Eye (tissue), 1 donor: ENCODE measurements around the gene UBE4B.
"Not testable (repeated sequence)": the region's sequence is repeated elsewhere in the genome, so short reads cannot be mapped to it uniquely, and the experiment has no call there.

Experiments
- DNase-seq: peaks from one replicate; pipeline ENCODE4 v3.0.0-alpha.2; 2015

Gene UBE4B

DNA sequence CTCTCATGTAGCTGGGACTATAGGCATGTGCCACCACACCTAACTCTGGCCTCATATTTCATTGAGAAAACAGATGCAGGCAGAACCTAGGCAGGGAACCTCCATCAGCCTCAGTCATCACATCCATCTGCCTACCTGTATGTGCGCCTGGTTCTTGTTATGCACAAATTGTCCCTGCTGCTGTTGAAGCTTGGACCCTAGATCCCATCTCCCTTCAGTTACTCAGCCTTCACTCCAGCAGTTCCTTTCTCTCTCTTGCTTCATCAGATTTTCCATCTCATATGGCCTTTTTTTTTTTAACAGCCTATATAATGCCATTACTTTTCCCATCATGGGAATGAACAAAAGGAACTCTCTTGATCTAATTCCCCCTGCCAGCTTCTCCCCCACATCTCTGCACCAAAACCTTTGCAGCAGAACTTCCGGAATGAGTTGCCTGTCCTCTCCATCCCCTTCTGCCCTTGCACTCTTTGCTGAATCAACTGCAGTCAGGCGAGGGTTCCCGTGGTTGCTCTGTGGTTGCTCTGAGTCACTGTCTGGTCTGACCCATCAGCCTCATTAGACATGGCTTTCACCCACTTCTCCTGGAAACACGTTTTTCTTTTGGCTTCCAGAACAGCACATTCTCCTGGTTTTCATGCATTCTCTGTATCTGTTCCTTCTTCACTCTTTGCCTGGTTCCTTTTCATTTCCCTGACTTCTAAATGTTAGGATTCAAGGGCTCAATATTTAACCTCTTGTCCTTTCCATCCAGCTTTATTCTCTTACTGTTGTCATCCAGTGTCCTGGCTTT, 41.5 kb downstream of the UBE4B start:
- DNase-seq: no peak

- DNase-seq: no peak
Observed at GRCh38 chr1:10074852-10075730, 42.3 kb downstream of the UBE4B start.

DNA sequence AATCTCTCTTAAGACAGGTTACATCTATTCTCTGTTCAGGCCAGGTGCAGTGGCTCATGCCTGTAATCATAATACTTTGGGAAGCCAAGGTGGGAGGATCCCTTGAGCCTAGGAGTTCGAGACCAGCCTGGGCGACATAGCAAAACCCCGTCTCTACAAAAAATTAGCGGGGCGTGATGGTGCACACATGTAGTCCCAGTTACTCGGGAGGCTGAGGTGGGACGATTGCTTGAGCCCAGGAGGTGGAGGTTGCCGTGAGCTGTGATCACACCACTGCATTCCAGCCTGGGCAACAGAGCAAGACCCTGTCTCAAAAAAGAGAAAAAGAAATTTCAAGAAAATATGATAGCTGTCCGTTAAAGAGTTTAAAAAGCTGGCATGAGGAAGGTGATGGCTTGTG, 43.0 kb downstream of the UBE4B start:
- DNase-seq: no peak

- DNase-seq: no peak
Observed at GRCh38 chr1:10078494-10078893, 45.7 kb downstream of the UBE4B start.

DNA sequence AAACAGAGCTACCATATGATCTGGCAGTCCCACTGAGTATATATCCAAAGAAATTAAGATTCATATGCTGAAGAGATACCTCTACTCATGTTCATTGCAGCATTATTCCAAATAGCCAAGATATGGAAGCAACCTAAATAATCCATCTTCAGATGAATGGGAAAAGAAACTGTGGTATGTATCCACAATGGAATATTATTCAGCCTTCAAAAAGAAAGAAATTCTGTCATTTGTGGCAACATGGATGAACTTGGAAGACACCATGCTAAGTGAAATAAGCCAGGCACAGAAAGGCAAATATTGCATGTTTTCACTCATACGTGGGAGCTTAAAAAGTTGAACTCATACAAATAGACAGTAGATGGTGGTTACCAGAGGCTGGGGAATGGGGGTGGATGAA, 47.8 kb downstream of the UBE4B start:
- no peak for DNase-seq

DNA sequence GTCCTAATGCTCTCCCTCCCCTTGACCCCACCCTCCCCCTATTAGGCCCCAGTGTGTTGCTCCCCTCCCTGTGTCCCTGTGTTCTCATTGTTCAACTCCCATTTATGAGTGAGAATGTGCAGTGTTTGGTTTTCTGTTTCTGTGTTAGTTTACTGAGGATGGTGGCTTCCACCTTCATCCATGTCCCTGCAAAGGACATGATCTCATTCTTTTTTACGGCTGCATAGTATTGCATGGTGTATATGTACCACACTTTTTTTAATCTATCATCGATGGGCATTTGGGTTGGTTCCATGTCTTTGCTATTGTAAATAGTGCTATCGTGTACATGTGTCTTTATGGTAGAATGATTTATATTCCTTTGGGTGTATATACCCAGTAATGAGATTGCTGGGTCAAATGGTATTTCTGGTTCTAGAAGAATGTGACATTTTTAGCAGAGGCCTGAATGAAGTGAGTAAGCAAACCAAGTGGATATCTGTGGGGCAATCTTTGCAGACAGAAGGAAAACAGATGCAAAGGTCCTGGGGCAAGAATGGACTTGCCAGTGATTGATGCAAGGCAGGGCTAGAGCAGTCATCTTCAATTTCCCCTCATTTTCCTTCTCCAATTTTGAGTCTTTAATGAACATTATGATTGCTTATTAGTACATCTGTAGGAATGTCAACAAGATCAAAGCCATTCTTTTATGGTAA, 50.2 kb downstream of the UBE4B start:
- DNase-seq: no peak

DNA sequence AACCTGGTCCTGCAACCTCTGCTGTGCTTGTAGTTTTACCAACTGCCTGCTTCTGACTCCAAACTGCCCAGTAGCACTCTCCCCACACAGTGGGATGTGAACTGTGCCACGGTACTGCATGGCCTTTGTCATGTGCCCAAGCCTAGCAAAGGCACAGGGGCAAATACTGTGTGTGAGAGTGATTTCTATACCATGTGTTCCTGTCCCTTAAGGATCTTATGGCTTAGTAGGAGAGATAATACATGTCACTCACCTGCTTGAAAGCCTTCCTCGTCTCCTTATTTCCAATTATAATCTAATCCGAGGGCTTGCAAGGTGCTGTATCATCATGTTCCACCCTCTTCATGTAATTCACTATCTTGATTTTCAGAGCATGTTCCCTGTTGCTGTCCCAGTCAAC, 51.3 kb downstream of the UBE4B start:
- DNase-seq: no peak

DNA sequence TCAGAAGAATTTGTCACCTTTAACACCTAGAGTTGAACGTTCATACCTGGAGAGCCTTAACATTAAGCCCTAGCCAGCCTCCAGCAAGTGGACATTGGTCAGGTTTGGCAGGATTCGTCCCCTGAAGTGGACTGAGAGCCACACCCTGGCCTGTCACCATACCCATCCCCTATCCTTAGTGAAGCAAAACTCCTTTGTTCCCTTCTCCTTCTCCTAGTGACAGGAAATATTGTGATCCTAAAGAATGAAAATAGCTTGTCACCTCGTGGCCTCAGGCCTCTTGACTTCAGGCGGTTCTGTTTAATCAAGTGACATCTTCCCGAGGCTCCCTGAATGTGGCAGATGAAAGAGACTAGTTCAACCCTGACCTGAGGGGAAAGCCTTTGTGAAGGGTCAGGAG, 52.3 kb downstream of the UBE4B start:
- no peak for DNase-seq

DNA sequence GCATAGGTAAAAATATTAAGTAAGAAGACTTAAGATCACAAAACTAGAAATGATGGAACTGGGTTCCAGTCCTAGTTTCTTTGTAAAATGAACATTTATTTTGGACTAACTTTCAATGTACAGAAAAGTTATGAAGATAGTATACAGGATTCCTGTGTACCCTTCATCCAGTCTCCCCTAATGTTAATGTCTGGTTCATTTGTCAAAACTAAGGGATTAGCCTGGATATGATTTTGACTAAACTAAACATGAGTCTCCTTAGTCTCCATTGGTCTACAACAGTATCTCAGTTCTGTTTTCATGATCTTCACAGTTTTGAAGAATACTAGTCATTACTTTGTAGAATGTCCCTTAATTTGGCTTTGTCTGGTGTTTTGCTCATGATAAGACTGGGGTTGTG, 54.5 kb downstream of the UBE4B start:
- no peak for DNase-seq

DNA sequence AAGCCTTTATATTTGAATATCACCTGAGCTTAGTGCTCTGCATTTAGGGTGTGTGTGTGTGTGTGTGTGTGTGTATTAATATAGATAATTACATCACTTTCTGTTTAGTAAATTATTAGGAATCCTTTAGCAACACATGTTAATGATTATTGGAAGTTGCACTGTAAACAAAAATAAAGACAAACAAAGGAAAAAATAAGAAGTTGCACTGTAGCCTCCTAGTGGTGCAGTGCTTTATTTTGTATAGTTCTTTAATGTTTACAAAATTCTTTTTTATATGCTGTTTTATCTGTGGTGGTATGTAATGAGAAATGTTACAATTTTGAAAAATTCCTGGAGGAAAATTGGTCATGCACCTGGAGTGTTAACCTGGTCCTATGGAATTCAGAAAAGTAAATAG, 69.2 kb downstream of the UBE4B start:
- DNase-seq: peak; percentile 4

DNA sequence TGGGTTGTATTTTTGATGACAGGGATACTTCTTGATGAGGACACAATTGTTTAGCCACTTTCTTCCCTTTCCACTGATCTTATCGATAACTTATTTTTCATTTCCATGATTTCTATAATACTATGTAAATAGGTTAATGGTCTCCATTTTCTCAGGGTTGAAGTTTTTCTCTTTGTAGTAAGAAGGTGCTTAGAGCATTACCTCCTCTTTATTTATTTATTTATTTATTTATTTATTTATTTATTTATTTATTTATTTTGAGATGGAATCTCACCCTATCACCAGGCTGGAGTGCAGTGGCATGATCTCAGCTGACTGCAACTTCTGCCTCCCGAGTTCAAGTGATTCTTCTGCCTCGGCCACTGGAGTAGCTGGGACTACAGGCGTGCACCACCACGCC, 70.4 kb downstream of the UBE4B start:
- no peak for DNase-seq

DNA sequence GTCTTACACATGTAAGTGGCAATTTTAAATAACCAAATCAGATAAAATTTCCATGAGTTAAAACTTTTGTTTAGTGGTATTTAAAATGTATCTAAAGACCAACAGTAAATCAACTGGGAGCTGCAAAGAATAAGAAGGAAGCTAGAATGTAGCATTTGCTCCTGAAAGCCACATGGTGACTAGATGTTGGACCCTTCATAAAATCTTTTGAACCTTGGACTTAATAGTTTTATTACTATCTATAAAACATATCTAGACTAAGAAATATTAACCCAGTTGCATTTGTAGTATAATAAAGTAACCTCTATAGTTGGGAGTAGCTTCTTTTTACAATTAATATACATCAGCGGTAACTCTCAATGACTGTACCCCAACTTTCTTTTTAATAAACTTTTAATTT, 72.1 kb downstream of the UBE4B start:
- no peak for DNase-seq

DNA sequence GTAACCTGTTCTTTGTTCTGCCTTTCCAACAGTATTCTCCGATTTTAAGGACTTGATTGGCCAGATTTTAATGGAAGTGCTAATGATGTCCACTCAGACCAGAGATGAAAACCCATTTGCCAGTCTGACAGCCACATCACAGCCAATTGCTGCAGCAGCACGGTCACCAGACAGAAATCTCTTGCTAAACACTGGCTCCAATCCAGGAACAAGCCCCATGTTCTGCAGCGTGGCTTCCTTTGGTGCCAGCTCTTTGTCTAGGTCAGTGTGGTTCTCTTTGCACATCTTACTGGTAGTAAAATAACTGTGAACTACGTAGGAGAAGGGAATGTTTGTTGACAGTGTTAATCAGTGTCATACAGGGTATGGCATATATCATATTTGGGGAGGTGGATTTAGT, 72.7 kb downstream of the UBE4B start:
- no peak for DNase-seq

DNA sequence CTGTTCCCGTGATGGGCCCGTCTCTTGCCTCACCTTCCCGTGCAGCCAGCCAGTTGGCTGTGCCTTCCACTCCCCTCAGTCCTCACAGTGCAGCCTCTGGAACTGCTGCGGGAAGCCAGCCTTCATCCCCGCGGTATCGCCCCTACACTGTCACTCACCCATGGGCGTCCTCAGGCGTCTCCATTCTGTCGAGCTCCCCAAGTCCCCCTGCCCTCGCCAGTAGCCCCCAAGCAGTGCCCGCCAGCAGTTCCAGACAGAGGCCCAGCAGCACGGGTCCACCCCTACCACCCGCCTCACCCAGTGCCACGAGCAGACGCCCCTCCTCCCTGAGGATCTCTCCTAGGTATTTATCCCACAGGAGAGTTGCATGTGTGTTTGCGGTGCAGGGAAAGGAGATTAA, 73.5 kb downstream of the UBE4B start:
- DNase-seq: no peak

GRCh38 chr1:10106756-10107475, 74.2 kb downstream of the UBE4B start:
- DNase-seq: no peak

DNA sequence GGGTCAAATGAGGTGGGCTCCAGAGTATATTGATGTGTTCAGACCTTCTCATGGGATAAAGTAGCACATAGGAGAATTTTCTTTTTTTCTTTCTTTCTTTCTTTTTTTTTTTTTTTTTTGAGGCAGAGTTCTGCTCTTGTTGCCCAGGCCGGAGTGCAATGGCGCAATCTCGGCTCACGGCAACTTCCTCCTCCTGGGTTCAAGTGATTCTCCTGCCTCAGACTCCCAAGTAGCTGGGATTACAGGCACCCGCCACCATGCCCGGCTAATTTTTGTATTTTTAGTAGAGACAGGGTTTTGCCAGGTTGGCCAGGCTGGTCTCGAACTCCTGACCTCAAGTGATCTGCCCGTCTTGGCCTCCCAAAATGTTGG, 74.7 kb downstream of the UBE4B start:
- not testable (repeated sequence) for DNase-seq

DNA sequence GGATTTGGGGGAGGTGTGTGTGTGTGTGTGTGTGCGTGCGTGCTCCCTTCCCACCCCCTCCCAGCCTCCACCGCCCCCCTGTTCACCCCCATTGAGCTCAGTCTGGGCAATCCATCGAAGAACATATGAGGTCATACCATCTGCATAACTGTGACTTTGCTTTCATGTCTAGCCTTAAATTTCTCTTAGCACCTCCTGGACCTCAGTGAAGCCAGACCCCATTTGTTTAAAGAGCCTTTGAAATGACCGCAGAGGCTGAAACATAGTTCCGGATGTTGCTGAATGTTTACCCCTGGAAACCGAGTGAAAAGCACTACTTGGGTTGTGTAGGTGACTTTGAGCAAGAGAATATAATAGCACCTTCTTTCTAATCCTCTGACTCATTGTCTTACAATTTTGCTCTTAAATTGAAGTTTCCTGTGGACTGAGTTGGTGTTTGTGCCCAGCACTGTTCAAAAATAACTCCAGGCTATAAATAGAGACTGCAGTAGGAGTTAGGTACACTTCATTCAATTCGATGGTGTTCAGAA, 75.4 kb downstream of the UBE4B start:
- DNase-seq: peak; percentile 13

DNA sequence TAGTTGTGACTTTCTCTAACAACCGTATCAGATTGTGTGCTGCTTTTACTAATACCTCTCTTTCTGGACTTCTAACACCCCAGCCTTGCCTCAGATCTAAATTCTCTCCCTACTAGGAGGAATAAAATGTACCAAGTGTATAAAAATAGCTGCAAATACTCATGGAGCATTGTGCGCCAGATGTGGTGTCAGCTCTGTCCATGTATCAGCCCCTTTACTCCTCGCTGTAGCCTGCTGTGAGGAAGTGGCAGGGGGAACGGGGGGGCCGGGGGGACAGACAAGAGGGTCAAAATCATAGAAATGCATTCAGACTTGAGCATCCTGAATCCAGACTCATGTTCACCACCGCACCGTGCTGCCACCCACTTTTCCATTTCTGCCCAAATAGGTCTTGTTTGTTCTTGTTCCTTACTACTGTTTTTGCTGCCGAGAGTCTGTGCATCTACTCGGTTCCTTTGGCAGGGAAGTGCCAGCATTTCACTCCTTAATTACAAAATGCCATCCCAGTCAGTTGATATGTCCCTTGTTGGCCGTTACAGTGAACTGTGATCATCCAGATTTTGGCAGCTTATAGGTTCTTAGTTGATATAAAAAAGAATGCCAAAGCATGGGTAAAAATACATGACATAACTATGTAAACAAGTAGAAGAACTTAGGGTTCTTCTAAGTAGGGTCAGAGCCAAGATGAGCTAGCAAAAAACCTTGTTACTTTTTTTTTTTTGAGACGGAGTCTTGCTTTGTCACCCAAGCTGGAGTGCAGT, 76.4 kb downstream of the UBE4B start:
- no peak for DNase-seq

DNA sequence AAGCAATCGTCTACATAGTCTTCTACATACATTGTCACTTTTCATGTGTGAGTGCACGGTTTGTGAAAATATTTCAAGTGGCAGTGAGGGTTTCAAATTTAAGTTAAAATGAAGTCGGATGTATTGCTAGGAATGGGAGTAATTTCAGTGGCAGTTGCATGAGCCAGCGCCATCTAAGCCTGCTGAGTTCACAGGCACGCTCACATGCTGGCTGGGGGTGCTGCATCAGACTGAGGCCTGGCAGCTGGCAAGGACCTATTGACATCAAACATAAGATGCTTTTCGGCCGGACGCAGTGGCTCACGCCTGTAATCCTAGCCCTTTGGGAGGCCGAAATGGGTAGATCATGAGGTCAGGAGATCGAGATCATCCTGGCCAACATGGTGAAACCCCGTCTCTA, 80.7 kb downstream of the UBE4B start:
- DNase-seq: no peak

GRCh38 chr1:10114746-10115145, 82.0 kb downstream of the UBE4B start:
- no peak for DNase-seq

GRCh38 chr1:10117132-10117531, 84.4 kb downstream of the UBE4B start:
- no peak for DNase-seq

DNA sequence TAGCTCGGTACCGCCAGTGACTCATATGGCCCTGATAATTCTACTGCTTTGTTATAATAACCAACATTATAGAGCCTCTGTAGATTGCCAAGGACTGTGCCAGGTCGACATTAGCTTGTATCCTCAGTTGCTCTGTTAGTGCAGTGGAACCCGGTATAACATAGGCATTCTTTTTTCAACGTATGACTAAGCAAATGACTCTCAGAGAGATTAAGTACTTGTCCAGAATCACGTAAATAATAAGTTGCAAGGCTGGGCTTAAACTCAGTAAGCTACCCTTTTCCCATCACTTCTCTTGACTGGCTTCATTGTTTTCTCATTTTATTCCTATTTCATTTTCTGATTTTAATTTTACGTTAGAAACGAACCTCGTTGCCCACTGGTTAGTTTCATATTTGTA, 85.1 kb downstream of the UBE4B start:
- DNase-seq: no peak
